Measurements from ENCODE around the gene ZNF821. TPM values are rescaled to one million over a fixed set of nuclear protein-coding genes. Genes with fewer than 3 reads are reported as not detected.
A peak's percentile ranks its signal among the peaks of the same experiment; 100 is the strongest.
"Not testable (repeated sequence)": the region's sequence is repeated elsewhere in the genome, so short reads cannot be mapped to it uniquely, and the experiment has no call there.

ZNF821 gene
- total RNA-seq, 4 donors from 2014 or later, result 7.4 to 17.6 (median 12.1) TPM

DNA sequence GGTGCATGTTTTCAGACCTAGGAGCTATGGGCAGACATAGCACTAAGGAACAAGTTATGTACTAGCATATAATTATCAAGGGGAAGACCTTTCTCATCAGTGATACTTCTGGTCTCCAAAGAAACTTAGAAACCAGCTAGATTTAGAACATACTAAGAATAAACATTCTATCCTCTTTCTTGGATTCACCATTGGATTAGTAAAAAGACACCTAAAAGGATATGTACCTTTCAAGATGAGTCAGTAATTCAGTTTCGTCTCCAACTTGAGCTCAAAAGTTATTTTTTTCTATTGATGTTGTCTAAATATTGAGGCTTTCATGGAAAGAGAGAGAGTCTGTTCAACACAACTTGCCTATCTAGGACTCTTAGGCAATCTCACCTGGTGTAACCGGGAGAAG is 13.2 kb downstream of the ZNF821 start:
- no peak overlapping the region for H3K4me3 ChIP-seq
- no peak for DNase-seq (ENCODE audit: low spot score in 2 of 2)
- 95% methylated on average over 2 of the region's 2 CpGs for WGBS
- no peaks in the 10 kb centered on the region for H3K4me1 ChIP-seq
- TF ChIP-seq, protein P1, sequence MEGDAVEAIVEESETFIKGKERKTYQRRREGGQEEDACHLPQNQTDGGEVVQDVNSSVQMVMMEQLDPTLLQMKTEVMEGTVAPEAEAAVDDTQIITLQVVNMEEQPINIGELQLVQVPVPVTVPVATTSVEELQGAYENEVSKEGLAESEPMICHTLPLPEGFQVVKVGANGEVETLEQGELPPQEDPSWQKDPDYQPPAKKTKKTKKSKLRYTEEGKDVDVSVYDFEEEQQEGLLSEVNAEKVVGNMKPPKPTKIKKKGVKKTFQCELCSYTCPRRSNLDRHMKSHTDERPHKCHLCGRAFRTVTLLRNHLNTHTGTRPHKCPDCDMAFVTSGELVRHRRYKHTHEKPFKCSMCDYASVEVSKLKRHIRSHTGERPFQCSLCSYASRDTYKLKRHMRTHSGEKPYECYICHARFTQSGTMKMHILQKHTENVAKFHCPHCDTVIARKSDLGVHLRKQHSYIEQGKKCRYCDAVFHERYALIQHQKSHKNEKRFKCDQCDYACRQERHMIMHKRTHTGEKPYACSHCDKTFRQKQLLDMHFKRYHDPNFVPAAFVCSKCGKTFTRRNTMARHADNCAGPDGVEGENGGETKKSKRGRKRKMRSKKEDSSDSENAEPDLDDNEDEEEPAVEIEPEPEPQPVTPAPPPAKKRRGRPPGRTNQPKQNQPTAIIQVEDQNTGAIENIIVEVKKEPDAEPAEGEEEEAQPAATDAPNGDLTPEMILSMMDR (IDR thresholded peaks at IDR 0.05), result no peak
- no peak for TF ChIP-seq POLR2AphosphoS5 (IDR thresholded peaks at IDR 0.05)
- TF ChIP-seq POLR2A (IDR thresholded peaks at IDR 0.05), result no peak
- TF ChIP-seq EP300 (IDR thresholded peaks at IDR 0.05), result no peak
- peaks cover 58% of the 10 kb centered on the region for H3K36me3 ChIP-seq
- H3K27ac ChIP-seq, result no peak overlapping the region
- no peaks in the 10 kb centered on the region for H3K27me3 ChIP-seq
- H3K9me3 ChIP-seq, result no peaks in the 10 kb centered on the region

GRCh38 chr16:71869089-71869488 is 14.9 kb downstream of the ZNF821 start:
- Histone ChIP-seq H3K4me3 (no peak overlapping the region), H3K36me3 (peaks cover 61% of the 10 kb centered on the region), H3K27ac (no peak overlapping the region), H3K27me3 (no peaks in the 10 kb centered on the region), H3K9me3 (no peaks in the 10 kb centered on the region), H3K4me1 (no peaks in the 10 kb centered on the region)
- peak in 1 of 2 donors; percentile 18 for DNase-seq (ENCODE audit: low spot score in 2 of 2)
- TF ChIP-seq EP300 (IDR thresholded peaks at IDR 0.05), result no peak
- TF ChIP-seq POLR2AphosphoS5 (IDR thresholded peaks at IDR 0.05), result no peak
- TF ChIP-seq, protein P1 (IDR thresholded peaks at IDR 0.05), result no peak
- TF ChIP-seq POLR2A (IDR thresholded peaks at IDR 0.05), result no peak
- WGBS, result 85% methylated on average over 1 of the region's 1 CpG

- WGBS, result 96% methylated on average over 3 of the region's 3 CpGs
- H3K36me3 ChIP-seq, result peaks cover 67% of the 10 kb centered on the region
- TF ChIP-seq POLR2A (IDR thresholded peaks at IDR 0.05) (no peak), POLR2AphosphoS5 (IDR thresholded peaks at IDR 0.05) (no peak), EP300 (IDR thresholded peaks at IDR 0.05) (no peak)
- TF ChIP-seq, protein P1 (IDR thresholded peaks at IDR 0.05), result no peak
- no peaks in the 10 kb centered on the region for H3K9me3 ChIP-seq
- DNase-seq (ENCODE audit: low spot score in 2 of 2), result no peak
- H3K27me3 ChIP-seq, result no peaks in the 10 kb centered on the region
- no peak overlapping the region for H3K27ac ChIP-seq
- no peak overlapping the region for H3K4me3 ChIP-seq
- no peaks in the 10 kb centered on the region for H3K4me1 ChIP-seq
Observed at GRCh38 chr16:71867939-71868338, 16.0 kb downstream of the ZNF821 start.

DNA sequence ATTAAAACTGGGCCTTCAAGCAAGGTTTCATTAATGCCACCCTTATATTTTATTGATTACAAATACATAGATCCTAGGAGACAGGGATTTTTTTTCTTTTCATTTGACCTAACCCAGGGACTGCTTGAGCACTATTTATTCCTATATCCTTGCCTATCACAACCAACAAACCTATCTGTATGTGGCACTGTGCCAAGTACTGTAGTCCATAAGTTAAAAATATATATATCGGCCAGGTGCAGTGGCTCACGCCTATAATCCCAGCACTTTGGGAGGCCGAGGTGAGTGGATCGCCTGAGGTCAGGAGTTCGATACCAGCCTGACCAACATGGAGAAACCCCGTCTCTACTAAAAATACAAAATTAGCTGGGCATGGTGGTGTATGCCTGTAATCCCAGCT is 16.8 kb downstream of the ZNF821 start:
- not testable (repeated sequence) for H3K27ac ChIP-seq; H3K4me1 ChIP-seq; H3K27me3 ChIP-seq; H3K4me3 ChIP-seq; H3K9me3 ChIP-seq; DNase-seq (ENCODE audit: low spot score in 2 of 2)
- 93% methylated on average over 6 of the region's 6 CpGs for WGBS
- peaks cover 69% of the 10 kb centered on the region for H3K36me3 ChIP-seq

GRCh38 chr16:71865173-71865863 is 18.7 kb downstream of the ZNF821 start:
- Histone ChIP-seq H3K9me3 (no peaks in the 10 kb centered on the region), H3K27ac (no peak overlapping the region), H3K27me3 (no peaks in the 10 kb centered on the region), H3K4me1 (no peaks in the 10 kb centered on the region), H3K4me3 (no peak overlapping the region), H3K36me3 (peaks cover 78% of the 10 kb centered on the region)
- WGBS, result 94% methylated on average over 7 of the region's 7 CpGs
- TF ChIP-seq POLR2AphosphoS5 (IDR thresholded peaks at IDR 0.05) (no peak), POLR2A (IDR thresholded peaks at IDR 0.05) (no peak), EP300 (IDR thresholded peaks at IDR 0.05) (no peak)
- TF ChIP-seq, protein P1 (IDR thresholded peaks at IDR 0.05), result no peak
- DNase-seq (ENCODE audit: low spot score in 2 of 2), result no peak

GRCh38 chr16:71863995-71864394 is 20.0 kb downstream of the ZNF821 start:
- H3K27ac ChIP-seq, result no peak overlapping the region
- peaks cover 81% of the 10 kb centered on the region for H3K36me3 ChIP-seq
- H3K9me3 ChIP-seq, result no peaks in the 10 kb centered on the region
- TF ChIP-seq POLR2A (IDR thresholded peaks at IDR 0.05), result no peak
- TF ChIP-seq EP300 (IDR thresholded peaks at IDR 0.05), result no peak
- TF ChIP-seq, protein P1 (IDR thresholded peaks at IDR 0.05), result no peak
- no peak for TF ChIP-seq POLR2AphosphoS5 (IDR thresholded peaks at IDR 0.05)
- no peak for DNase-seq (ENCODE audit: low spot score in 2 of 2)
- H3K4me1 ChIP-seq, result no peaks in the 10 kb centered on the region
- WGBS, result 100% methylated on average over 5 of the region's 5 CpGs
- H3K4me3 ChIP-seq, result no peak overlapping the region
- no peaks in the 10 kb centered on the region for H3K27me3 ChIP-seq

Measured in suprapubic skin (tissue), 4 donors.